AG08395 (cell line): ENCODE results near the gene LSM14B.
"Not testable (repeated sequence)": the region's sequence is repeated elsewhere in the genome, so short reads cannot be mapped to it uniquely, and the experiment has no call there.

Source experiments
- DNase-seq: peaks from one replicate; pipeline ENCODE4 v3.0.0; 2012; ENCODE audit warnings: mixed read lengths, low spot score

LSM14B gene

DNA sequence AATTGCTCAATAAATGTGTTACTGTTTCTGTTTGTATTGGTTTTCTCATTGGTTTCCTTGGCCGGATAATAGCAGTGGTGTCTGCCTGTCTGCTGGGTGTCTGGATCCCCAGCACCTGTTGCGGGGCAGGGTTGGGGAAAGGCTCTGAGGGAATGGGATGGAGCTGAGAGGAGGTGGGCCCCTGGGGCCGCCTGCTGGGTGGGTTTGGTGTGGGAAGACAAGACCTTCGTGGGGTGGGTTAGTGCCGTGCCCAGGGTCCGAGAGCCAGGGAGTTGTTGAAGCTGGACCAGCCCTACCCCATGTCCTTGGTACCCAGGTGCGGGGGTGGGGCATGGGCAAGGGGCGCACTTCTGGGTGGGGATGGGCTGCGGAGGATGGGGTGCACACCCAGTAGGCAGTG is 25.3 kb downstream of the LSM14B start:
- DNase-seq = no peak

DNA sequence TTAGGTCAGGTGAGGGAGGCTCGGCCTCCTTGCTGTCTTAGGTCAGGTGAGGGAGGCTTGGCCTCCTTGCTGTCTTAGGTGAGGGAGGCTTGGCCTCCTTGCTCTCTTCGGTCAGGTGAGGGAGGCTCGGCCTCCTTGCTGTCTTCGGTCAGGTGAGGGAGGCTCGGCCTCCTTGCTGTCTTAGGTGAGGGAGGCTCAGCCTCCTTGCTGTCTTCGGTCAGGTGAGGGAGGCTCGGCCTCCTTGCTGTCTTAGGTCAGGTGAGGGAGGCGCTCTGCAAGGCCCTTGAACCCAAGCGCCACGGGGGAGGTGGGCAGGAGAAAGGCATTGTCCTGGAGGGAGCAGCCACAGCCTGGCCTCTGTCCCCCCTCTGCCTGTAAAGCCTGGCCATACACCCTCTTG is 26.1 kb downstream of the LSM14B start:
- not testable (repeated sequence) for DNase-seq

DNA sequence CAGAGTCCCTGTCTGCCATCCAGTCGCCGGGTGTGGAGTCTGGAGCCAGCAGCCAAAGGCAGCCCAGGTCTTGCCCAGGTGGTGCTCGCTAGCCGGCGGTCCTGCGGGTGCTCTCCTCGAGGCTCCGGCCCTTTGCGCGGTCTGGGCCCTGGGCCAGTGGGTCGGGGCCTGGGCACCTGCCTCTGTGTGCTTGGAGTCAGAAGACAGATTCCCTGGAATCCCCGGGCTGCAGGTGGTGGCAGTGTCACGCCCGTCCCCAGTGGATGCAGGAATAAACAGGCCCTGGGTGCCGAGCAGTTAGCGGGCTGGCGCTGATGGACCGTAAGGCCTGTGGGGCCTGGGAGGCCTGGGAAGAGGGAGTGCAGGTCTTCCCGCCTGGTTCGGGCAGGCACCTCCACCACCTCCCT is 26.6 kb downstream of the LSM14B start:
- no peak for DNase-seq

DNA sequence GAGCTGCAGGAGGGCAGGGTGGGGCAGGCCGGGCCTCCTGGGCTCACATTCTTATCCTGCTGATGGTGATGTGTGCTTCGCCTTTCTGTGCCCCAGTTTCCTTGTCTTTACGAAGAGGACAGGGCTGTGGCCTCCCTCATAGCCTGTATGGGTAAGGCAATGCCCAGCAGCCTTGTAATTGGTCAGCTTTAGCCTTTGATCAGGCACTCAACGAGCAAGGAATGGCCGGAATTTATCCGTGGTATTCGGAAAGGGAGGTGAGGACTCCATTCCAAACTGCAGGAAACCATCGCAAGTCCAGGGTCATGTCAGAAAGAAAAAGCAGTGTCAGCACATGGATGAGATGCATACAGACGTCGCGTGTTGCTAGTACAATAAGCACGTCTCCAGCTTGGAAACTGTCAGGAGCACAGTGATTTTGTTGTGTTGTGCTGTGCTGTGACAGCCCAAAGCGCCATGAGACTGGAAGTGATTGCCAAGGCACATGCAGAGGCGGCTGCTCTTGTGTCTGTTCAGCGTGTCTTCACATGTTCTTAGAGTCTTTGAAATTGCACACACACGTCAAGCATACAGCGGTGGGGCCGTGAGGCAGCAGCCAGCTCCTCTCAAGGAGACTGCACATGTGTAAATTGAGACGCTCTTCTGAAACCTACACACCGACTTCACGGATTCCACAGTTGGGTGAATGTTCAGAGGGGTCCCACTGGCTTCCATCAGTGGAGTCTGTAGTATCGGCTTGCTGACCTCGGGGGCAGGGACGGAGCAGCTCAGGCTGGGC is 27.4 kb downstream of the LSM14B start:
- no peak for DNase-seq

DNA sequence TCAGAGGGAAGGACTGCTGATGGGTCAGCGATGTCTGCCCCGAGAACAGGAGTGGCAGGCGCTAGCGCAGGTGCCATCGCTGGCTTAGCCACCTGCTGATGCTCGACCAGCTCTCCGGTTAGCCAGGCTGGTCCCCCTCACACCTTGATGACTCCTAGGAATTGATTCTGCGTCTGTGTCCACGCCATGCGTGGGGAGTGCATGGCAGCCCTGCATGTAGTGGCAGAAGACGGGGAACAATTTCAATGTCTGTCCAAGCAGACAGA is 28.0 kb downstream of the LSM14B start:
- DNase-seq = no peak

DNA sequence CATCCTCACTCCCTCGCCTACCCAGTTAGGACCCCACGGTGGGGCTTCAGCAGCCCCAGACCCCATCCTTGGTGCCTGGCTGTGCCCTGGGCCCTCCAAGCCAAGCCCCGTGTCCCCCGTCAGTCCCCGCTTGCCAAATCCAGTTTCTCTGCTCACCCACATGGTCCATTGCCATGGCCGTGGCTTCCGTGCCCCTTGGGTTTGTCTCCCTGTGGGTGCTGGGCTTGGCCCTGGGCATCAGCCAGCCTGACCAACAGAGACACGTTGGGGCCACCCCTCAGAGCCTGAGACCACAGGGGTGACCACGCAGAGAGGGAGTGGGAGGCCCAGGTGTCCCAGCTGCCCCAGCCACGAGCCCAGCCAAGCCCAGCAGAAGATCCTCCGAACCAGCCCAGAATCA is 28.9 kb downstream of the LSM14B start:
- DNase-seq = no peak

DNA sequence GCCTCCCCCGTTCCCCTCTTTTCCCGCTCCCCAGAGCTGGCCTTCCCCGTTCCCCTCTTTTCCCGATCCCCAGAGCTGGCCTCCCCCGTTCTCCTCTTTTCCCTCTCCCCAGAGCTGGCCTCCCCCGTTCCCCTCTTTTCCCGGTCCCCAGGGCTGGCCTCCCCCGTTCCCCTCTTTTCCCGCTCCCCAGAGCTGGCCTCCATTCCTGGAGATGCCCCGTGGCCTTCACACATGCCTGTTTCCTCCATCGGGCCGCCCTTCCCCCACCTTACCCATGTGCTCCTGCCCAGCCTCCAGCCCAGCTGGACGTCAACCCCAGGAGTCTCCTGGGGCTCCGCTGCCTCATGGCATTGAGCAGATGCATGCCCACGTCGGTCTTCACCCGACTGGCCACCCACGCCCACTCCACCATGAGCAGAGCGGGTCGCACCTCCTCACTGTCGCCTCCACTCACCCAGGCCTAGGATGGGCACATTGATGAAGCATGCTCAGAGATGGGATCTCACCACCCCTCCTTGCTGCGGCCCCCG is 29.6 kb downstream of the LSM14B start:
- DNase-seq = no peak

DNA sequence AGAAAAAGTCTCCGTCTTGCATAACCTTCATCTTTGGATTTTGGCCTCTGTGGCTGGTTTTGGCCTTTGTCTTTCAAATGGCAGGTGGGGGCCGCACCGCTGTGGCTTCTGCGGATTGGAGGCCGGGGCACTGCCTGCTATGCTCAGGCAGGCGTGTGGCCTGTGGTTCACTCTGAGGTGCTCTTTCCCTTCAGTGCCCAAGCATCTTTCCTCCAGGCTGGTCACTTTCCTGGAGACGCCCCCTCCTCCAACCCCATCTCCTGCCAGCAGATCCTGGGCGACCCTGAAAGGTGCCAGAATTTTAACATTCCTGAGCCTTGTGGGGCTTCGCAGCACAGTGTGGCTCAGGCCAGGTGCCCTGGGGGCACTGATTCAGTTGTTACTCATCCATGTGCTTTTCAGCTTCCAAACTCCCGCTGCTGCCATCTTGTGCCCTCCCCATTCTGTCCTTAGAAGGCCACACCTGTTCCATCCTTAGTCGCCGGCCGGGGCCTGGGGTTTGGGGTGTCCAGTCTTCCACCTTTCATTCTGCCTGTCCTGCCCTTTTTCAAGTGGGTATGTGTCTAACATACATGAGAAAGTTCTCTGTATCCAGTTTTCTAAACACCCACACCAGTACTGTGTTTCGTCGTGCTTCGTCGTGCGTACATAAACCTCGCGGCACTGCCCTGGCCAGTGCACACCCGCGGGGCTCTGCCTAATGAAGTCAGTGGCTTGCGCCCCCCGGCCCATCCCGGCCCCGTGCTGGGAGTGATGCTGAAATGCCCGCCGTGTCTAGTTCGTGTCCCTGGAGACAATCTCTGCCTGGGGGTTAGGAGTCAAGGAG is 33.4 kb downstream of the LSM14B start:
- DNase-seq = no peak

DNA sequence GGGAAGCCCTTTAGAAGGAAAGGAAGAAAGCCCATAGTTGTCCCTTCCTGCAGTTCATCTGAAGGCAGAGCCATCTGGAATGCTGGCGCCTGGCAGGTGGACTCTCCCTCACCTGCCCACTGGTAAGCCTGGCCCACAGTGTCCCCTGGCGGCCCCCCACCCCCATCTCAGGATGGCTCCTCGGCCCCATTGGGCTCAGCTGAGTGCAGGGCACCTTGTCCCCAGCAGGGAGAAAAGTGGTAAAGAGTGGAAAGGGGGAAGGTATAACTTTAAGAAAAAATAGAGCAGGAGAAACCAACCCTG is 33.9 kb downstream of the LSM14B start:
- DNase-seq = no peak

DNA sequence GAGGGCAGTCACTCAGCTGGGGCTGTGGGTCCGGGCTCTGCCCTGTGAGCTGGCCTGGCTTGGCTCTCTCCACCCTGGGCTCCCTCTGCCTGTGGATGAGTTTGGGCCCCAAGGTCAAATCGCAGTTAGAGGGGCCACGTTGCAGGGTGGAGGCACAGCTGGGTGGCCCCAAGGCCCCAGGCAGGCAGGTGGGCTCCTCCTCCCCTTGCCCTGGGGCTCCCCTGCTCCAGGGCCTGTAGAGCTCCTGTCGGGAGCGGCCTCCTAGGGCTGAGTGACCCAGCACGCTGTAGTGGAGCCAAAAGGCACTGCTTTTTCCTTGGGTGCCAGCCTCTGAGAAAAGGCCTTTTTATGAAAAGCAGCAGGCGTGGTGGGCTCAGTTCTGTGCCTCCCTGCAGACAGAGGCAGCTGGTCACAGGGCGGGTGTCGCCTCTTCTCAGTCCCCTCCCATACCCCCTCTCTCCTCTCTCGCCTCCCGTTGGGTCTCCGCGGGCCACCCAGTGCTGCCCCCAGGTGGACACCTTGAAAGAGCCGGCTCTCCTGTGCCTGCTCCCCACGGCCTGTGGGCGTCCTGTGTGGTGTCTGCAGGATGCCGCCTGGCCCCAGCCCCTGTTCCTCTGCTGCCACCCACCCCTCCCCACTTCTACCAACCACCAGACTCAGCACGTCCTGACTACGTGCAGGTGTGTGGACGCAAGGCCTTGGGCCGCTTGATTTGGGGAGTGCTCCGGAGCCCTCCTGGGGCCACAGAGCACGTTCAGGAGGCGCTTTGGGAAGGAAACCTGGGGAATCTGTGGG is 34.5 kb downstream of the LSM14B start:
- peak; percentile 78 for DNase-seq

DNA sequence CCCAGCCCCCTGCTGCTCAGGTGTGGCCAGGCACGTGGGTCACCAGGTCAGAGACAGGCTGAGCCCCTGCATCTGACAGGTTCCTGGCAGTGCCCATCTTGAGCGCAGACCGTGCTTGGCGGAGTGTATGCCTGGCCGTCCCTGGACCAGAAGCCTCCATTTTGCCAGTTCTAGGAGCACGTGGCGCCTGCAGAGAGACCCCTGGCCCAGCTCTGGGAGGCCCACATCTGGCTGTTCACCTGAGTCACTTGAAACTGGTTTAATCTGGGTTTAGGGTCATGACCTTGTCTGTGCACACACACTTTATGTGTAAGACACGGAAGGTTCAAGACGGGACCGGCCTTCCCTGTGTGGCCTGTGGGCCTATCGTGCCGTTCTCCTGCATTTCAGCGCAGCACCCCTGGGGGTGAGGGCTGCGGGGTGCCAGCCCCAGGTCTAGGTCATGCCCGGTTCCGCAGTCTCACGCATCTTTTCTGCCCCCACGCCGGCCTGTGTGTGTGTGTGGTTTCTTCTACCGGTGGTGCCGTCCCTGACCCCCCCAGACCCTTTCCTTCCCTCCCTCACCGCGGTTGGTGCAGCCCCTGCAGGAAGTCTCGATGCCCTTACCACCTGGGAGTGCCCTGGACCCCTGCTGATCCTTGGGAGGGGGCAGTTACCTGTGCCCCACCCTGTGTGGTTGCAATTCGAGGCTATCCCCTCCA is 35.3 kb downstream of the LSM14B start:
- DNase-seq = no peak

DNA sequence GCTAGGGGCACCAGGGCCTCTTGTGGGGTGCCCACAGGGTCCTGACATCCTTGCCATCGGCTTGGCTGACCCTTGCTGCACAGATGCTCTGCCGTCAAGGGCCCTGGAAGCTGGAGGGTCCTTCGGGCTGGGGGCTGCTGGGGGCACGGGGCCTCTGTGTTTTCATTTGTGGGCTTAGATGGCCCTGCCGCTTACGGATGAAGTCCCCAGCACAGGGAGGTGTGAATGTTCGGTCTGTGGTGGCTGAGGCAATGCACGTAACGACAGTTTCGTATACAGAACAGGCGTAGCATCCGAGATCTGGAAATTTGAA is 35.8 kb downstream of the LSM14B start:
- no peak for DNase-seq

DNA sequence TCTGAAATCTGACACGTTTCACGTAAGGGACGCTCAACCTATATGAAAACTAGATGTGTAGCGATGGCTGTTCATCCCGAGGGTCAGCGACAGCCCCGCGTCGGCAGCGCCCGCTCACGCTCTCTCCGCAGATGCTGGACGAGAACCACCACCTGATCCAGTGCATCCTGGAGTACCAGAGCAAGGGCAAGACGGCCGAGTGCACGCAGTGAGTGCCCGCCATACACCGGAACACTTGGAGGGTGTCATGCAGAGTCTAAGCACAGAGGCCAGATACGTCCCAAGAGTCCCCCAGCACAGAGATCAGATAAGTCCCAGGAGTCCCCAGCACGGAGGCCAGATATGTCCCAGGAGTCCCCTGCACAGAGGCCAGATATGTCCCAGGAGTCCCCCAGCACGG is 36.3 kb downstream of the LSM14B start:
- no peak for DNase-seq

DNA sequence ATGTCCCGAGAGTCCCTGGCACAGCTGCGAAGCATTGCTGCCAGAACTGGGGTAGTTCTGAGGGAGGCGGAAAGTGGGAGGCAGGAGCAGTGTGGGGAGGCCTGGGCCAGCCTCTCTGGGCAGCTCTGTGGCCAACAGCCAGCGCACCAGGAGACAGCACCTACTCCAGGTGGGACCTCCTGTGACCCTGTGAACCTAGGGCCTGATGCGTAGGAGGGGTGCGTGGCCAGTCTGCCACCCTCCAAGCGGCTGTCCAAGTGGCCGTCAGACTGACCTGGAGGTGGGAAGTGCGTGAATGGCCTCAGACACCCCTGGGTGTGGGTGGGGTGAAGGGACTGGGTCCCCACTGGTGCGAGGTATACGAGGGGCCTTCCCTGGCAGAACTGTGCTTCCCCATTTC is 36.8 kb downstream of the LSM14B start:
- no peak for DNase-seq

DNA sequence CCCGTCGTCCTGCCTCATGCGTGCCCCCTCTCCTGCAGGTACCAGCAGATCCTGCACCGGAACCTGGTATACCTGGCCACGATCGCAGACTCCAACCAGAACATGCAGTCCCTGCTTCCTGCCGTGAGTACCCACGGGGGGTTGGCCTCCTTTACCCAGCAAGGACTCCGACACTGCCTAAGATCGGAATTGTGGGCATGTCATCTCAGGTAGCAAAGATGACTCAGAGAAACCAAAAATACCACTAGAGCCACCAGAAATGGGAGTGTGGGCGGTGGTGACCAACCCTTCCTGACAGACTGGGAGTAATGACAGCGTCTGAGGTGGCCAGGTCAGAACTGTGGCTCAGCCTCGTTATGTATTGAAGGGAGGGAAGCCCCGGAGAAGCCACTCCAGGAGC is 37.6 kb downstream of the LSM14B start:
- DNase-seq = peak; percentile 24

DNA sequence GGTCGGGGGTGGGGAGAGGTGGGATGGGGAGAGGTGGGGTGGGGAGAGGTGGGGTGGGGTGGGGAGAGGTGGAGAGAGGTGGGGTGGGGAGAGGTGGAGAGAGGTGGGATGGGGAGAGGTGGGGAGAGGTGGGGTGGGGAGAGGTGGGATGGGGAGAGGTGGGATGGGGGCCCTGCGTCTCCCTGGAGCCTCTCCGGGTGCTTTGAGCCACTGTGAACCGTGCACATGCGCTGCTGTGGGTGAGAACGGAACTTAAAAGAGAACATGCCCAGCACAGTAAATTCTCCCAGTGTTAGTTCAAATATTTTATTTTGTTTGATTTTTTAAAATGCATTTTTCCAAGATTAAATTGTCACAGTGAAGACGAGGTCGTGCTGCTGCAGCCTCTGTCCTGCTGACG is 38.0 kb downstream of the LSM14B start:
- no peak for DNase-seq

DNA sequence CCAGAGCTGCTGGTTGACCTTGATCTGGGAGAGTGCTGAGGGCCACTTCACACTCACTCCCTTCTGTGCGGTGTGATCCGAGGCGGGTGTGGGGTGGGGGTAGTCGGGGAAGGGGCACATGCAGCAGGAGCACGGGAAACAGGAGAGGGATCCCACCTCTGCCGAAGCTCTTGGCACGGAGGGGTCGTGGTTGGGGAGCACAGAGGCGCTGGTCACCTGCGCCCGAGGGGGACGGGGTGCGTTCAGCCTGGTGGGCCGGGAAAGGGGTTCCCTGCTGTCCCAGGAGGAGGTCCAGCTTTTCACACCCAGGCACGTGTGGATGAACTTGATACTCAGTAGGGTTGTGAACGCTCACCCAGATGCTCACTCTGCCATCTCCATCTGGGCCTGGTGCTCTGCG is 38.6 kb downstream of the LSM14B start:
- DNase-seq = no peak

DNA sequence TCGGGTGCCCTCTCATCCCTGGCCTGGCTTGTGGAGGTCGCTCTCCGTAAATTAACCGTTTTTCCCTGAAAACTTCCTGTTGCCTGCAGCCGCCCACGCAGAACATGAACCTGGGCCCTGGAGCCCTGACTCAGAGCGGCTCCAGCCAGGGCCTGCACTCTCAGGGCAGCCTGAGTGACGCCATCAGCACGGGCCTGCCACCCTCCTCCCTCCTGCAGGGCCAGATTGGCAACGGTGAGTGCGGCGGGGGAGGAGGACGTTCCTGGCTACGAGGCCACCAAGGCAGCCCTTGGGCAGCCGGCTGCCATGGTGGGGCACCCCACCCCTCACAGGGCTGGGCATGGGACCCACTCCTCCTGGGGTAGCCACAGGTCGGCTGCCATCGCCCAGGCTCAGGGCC is 39.1 kb downstream of the LSM14B start:
- no peak for DNase-seq

DNA sequence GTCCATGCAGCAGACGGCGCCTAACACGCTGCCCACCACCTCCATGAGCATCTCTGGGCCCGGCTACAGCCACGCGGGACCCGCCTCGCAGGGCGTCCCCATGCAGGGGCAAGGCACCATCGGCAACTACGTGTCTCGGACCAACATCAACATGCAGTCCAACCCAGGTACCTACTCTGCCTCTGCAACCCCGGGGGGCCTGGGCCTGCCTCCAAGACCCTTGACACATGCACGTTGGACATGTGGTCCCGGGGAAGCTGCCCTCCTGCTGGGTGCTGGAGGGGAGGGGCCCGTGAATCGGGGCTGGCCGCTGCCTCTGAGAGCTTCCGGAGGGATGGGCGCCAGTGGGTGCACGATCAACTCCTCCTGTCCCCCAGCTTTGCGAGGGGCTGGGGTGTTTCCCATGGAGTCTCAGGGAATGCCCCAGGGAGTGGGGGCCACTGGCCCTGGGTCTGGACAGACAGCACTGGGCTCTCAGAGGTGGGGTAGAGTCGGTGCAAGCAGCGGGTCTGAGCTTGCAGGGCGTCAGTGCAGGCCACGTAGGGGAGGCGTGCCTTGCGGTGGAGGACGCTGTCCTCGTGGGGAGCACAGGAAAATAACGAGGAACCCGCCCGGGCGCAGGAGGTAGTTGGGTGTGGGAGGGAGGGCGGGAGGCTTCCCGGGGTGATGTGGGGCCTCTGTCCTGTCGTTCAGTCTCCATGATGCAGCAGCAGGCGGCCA is 40.6 kb downstream of the LSM14B start:
- no peak for DNase-seq

DNA sequence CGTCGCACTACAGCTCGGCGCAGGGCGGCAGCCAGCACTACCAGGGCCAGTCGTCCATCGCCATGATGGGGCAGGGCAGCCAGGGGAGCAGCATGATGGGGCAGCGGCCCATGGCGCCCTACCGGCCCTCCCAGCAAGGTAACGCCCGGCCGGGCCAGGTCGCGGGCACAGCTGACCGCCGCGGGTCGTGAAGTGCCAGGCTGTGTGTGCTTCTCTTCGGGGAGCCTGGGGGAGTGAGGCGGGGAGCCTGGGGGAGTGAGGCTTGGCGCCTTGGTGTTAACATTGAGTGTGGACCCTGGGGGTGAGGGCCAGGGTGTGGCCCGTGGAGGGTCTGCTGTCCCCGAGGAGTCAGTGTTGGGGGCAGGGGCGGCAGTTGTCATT is 41.2 kb downstream of the LSM14B start:
- no peak for DNase-seq

DNA sequence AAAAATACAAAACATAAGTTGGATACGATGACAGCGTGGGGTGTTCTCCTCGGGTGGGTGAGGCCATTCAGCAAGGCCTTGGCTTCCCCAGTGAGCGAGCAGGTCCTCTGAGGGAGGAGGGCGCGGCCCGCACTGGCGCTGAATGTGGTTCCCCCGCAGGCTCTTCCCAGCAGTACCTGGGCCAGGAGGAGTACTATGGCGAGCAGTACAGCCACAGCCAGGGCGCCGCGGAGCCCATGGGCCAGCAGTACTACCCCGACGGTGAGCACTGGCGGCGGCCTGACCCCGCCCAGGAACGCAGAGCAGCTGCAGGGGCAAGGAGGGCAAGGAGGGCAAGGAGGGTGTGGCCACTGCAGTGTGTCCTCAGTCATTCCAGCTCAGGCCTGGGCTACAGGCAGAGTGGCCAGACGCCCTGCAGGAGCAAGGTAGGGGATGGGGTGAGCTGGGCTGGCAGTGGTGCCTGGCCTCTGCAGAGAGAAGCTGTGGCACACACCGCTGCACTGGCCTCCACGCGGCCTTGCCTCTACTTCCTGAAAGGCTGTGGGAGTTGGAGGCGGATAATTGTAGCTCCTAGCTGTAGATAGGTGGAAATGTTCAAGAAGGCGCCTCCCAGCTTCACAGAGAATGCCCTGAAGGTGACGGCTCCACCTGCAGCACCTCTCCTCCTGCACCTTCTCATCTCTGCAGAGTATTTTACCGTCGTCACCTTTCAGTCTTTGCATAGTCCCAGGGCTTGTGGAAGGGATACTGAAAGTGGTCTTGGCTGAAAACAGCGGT is 41.9 kb downstream of the LSM14B start:
- no peak for DNase-seq
